Ovary (tissue), 9 donors: Measurements from ENCODE around the gene DIS3L2. TPM values are rescaled to one million over a fixed set of nuclear protein-coding genes. Genes with fewer than 3 reads are reported as not detected.

Experiments
- DNase-seq, 5 donors: peaks; one replicate each; pipeline ENCODE4 v3.0.0-alpha.2; 2019 to 2020
- H3K27ac ChIP-seq, 2 donors: fragments of 200-600 bp; one replicate each; pipeline versions ENCODE4 v1.5.1 to v1.8.0; 2019 to 2022
- H3K27me3 ChIP-seq: fragments of 200-600 bp; one replicate; pipeline ENCODE4 v1.8.0; 2022
- H3K36me3 ChIP-seq: fragments of 200-600 bp; sonication (generic); one replicate; pipeline ENCODE4 v1.5.1; 2019
- H3K4me1 ChIP-seq: one replicate; pipeline ENCODE4 v1.8.1; 2013; ENCODE audit warnings: mild to moderate bottlenecking, moderate library complexity; ENCODE audit not compliant: insufficient read depth
- H3K4me3 ChIP-seq: fragments of 200-600 bp; sonication (generic); one replicate; pipeline ENCODE4 v1.5.1; 2017
- H3K9me3 ChIP-seq, 2 donors: fragments of 200-600 bp in 1 of 2; sonication (generic) in 1 of 2; one replicate each; pipeline versions ENCODE4 v1.5.1 to v1.8.1; 2013 to 2019; ENCODE audit warnings: mild to moderate bottlenecking in 1 of 2, moderate library complexity in 1 of 2
- CTCF ChIP-seq, 3 donors: fragments of 450-650 bp in 2 of 3; fragments of 200-600 bp in 1 of 3; IDR thresholded peaks; one replicate each; pipeline versions ENCODE4 v1.5.1 to v1.8.0; 2016 to 2022; ENCODE audit warnings: antibody characterized with exemption in 3 of 3, mild to moderate bottlenecking in 1 of 3
- EP300 ChIP-seq: sonication (generic); formaldehyde crosslinking; IDR thresholded peaks from one replicate; pipeline ENCODE4 v1.6.1; 2017; ENCODE audit warnings: antibody characterized with exemption
- POLR2A ChIP-seq: fragments of 450-650 bp; IDR thresholded peaks from one replicate; pipeline ENCODE4 v1.6.1; 2017; ENCODE audit warnings: antibody characterized with exemption, mild to moderate bottlenecking, moderate library complexity
- WGBS, 3 donors: extraction: QIAGEN DNeasy Blood & Tissue Kit in 1 of 3; methylation state at CpG; one replicate each; pipeline versions ENCODE4 v1.1.5 to v1.1.7; 2013 to 2017; 5-methylcytosine and 5-hydroxymethylcytosine counted together
- intact Hi-C, 4 donors: fragments of 100-400 bp; cut with DNase I; formaldehyde crosslinking; loops; one replicate each; pipeline versions ENCODE4 v1.11.0 to v1.15.1; 2022 to 2023
- polyA plus RNA-seq, 2 donors: library from polyadenylated mRNA; stranded (reverse); fragments of 200-250 nt in 1 of 2; fragments of 350-450 nt in 1 of 2; fragmentation: Illumina TruSeq in 1 of 2; extraction: RNeasy Lipid Tissue Mini Kit (QIAGEN cat#74804) in 1 of 2; gene quantifications; one replicate each; pipeline ENCODE4 v1.2.3, GENCODE V29; 2013 to 2014
- total RNA-seq, 7 donors: library from RNA; depleted of rRNA in 2 of 7; stranded (reverse); fragments of >200 nt in 2 of 7; fragmentation: NEBNext Ultra II Directional in 3 of 7; extraction: Animal tissue kit (Norgen Biotek cat#: 25700) in 3 of 7; gene quantifications; one replicate each; pipeline versions ENCODE4 v1.1.0 to v1.2.4, GENCODE V29; 2016 to 2023
- donor health status: DM: no; HTN: no; CAD: no; lungs with moderate emphysema.
- donor health status: DM: no; HTN: no; CAD: no.
- donor health status: Bipolar disorder and iron deficiency.
- donor health status: DM: yes; HTN: yes; CAD: no.
- donor health status: DM: no; HTN: no; CAD: no.
- donor health status: DM: yes; HTN: yes; CAD: no.

The DIS3L2 gene
- total and polyA plus RNA-seq, 9 donors = 18.2 to 52.0 (median 32.8) TPM

- DNase-seq = no peak
- TF ChIP-seq POLR2A = no peak
- TF ChIP-seq EP300 = no peak
- no peak for TF ChIP-seq CTCF (IDR thresholded peaks at IDR 0.05)
- no peaks in the 10 kb centered on the region for H3K9me3 ChIP-seq
- H3K4me3 ChIP-seq = no peak overlapping the region
- H3K4me1 ChIP-seq = peaks cover 9% of the 10 kb centered on the region
- intact Hi-C loops = no loop called here
- H3K36me3 ChIP-seq = no peaks in the 10 kb centered on the region
- H3K27ac ChIP-seq = peak overlapping the region in 1 of 2 donors; percentile 39
- WGBS, 3 donors = 93 to 99% (median 96%) methylated on average over 2 of the region's 2 CpGs
- H3K27me3 ChIP-seq = no peaks in the 10 kb centered on the region
Measured at GRCh38 chr2:232242316-232242715, 280.8 kb downstream of the DIS3L2 start.

- TF ChIP-seq CTCF (IDR thresholded peaks at IDR 0.05) (no peak), POLR2A (no peak), EP300 (no peak)
- Histone ChIP-seq H3K4me1 (peaks cover 9% of the 10 kb centered on the region), H3K36me3 (no peaks in the 10 kb centered on the region), H3K9me3 (no peaks in the 10 kb centered on the region), H3K27me3 (no peaks in the 10 kb centered on the region), H3K4me3 (no peak overlapping the region), H3K27ac (no peak overlapping the region)
- DNase-seq = no peak
- WGBS, 3 donors = 82 to 95% (median 84%) methylated on average over 2 of the region's 2 CpGs
- intact Hi-C loops = no loop called here
Measured at GRCh38 chr2:232245111-232245510, 283.6 kb downstream of the DIS3L2 start.

GRCh38 chr2:232246245-232246644 is 284.7 kb downstream of the DIS3L2 start:
- intact Hi-C loops = no loop called here
- peaks cover 5% of the 10 kb centered on the region for H3K4me1 ChIP-seq
- H3K27me3 ChIP-seq = no peaks in the 10 kb centered on the region
- no peak overlapping the region for H3K4me3 ChIP-seq
- no peaks in the 10 kb centered on the region for H3K9me3 ChIP-seq
- DNase-seq = no peak
- no peaks in the 10 kb centered on the region for H3K36me3 ChIP-seq
- H3K27ac ChIP-seq = no peak overlapping the region
- WGBS, 3 donors = 94 to 97% (median 95%) methylated on average over 3 of the region's 3 CpGs
- no peak for TF ChIP-seq EP300

- TF ChIP-seq EP300 (no peak), CTCF (IDR thresholded peaks at IDR 0.05) (no peak), POLR2A (no peak)
- Histone ChIP-seq H3K36me3 (no peaks in the 10 kb centered on the region), H3K27ac (no peak overlapping the region), H3K27me3 (no peaks in the 10 kb centered on the region), H3K4me3 (no peak overlapping the region), H3K4me1 (peaks cover 2% of the 10 kb centered on the region), H3K9me3 (no peaks in the 10 kb centered on the region)
- WGBS, 3 donors = 93 to 98% (median 94%) methylated on average over 3 of the region's 3 CpGs
- intact Hi-C loops = no loop called here
- no peak for DNase-seq
Measured at GRCh38 chr2:232249096-232249495, 287.6 kb downstream of the DIS3L2 start.

- no peaks in the 10 kb centered on the region for H3K4me1 ChIP-seq
- intact Hi-C loops = no loop called here
- no peaks in the 10 kb centered on the region for H3K9me3 ChIP-seq
- no peaks in the 10 kb centered on the region for H3K27me3 ChIP-seq
- H3K36me3 ChIP-seq = no peaks in the 10 kb centered on the region
- no peak for DNase-seq
- TF ChIP-seq EP300 (no peak), POLR2A (no peak), CTCF (IDR thresholded peaks at IDR 0.05) (no peak)
- 48 to 75% (median 70%) methylated on average over 5 of the region's 5 CpGs for WGBS, 3 donors
- H3K27ac ChIP-seq = no peak overlapping the region
- no peak overlapping the region for H3K4me3 ChIP-seq
Measured at GRCh38 chr2:232250246-232251175, 289.0 kb downstream of the DIS3L2 start.
